PC-9 (cell line): Measurements from ENCODE around the gene UPK1B.

Experiments
- CTCF ChIP-seq: fragments of 200-600 bp; sonication (generic); conservative IDR thresholded peaks from 2 replicates; pipeline ENCODE4 v1.6.1; 2017; ENCODE audit warnings: mixed run types, antibody characterized with exemption, mild to moderate bottlenecking, moderate library complexity
- EZH2 ChIP-seq: fragments of 200-600 bp; sonication (generic); IDR thresholded peaks from 2 replicates; pipeline ENCODE4 v1.8.0; 2017; ENCODE audit warnings: antibody characterized with exemption, low read depth

DNA sequence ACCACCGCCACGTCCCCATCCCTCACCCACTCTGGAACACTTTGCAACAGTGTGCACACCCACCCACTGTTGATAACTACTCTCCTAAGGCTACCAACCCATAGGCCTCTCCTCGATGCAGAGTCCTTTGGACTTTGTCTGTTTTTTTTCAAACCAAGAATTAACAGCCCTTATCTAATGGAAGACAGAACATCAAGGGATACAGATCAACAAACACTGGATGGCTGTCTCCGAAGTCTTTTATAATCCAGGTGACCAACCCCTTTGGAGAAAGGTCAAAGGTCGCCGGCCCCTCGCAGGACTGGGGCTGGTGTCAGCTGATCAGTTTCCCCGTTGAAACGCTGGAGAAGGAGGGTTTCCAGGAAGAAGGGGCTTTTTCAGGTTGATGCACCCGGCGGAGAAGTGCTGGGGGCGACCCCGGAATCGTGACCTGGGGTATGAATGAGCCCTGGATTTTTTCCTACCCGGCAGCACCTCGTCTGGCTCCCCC, 66.7 kb downstream of the UPK1B start:
- TF ChIP-seq CTCF (no peak), EZH2 (no peak)
